ENCODE results near the gene NANP. TPM values are rescaled to one million over a fixed set of nuclear protein-coding genes. Genes with fewer than 3 reads are reported as not detected.
"Not testable (repeated sequence)": the region's sequence is repeated elsewhere in the genome, so short reads cannot be mapped to it uniquely, and the experiment has no call there.

The NANP gene
- polyA plus RNA-seq, 1 of the 3 experiments (the other 2 are of a cell fraction), result 1.9 TPM

GRCh38 chr20:25632940-25633790, 9.4 kb upstream of the NANP start:
- no peaks in the 10 kb centered on the region for H3K27me3 ChIP-seq (ENCODE audit: insufficient read depth)
- no peak for TF ChIP-seq TAF1 (IDR thresholded peaks at IDR 0.05; ENCODE audit: borderline replicate concordance, low read depth, low read length)
- H3F3A ChIP-seq (replicated peaks; ENCODE audit: insufficient read depth), result no peaks in the 10 kb centered on the region
- POLR2A ChIA-PET, result no interaction called here
- no peak overlapping the region for H3K9ac ChIP-seq
- WGBS (ENCODE audit: low lambda C conversion rate), result 78% methylated on average over 5 of the region's 5 CpGs
- H3K9me2 ChIP-seq, result no peaks in the 10 kb centered on the region
- H3K4me2 ChIP-seq, result no peak overlapping the region
- no peaks in the 10 kb centered on the region for H3K79me2 ChIP-seq (ENCODE audit: insufficient read depth)
- H4K20me1 ChIP-seq (ENCODE audit: insufficient read depth), result no peaks in the 10 kb centered on the region
- CTCF ChIA-PET, result no interaction called here
- H3K9me3 ChIP-seq, result peaks cover 4% of the 10 kb centered on the region; the same call in 1 of the 2 replicates
- no peak overlapping the region for H3K27ac ChIP-seq (ENCODE audit: low read depth in 2 of 2, low read length in 1 of 2)
- peaks cover 3 to 8% of the 10 kb centered on the region in 2 experiments for H3K36me3 ChIP-seq (replicated peaks in 1 of 2; ENCODE audit: control insufficient read depth in 1 of 2, insufficient read depth in 2 of 2, low read length in 1 of 2)
- no peaks in the 10 kb centered on the region for H3K4me1 ChIP-seq (ENCODE audit: control insufficient read depth in 1 of 2, insufficient read depth in 2 of 2, low read depth in 1 of 2, low read length in 1 of 2)
- H2AFZ ChIP-seq (ENCODE audit: low read depth), result no peak overlapping the region
- no peak overlapping the region for H3K4me3 ChIP-seq (ENCODE audit: low read depth in 2 of 2, low read length in 1 of 2)
- no peak for DNase-seq

DNA sequence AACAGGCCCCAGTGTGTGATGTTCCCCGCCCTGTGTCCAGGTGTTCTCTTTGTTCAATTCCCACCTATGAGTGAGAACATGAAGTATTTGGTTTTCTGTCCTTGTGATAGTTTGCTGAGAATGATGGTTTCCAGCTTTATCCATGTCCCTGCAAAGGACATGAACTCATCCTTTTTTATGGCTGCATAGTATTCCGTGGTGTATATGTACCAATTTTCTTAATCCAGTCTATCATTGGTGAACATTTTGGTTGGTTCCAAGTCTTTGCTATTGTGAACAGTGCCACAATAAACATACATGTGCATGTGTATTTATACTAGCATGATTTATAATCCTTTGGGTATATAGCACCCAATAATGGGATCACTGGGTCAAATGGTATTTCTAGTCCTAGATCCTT, 6.8 kb upstream of the NANP start:
- DNase-seq; H3K9me2 ChIP-seq; POLR2A ChIA-PET; H3K79me2 ChIP-seq (ENCODE audit: insufficient read depth); H3F3A ChIP-seq (replicated peaks; ENCODE audit: insufficient read depth); H3K9me3 ChIP-seq; H3K27ac ChIP-seq (ENCODE audit: low read depth in 2 of 2, low read length in 1 of 2); CTCF ChIA-PET; H3K9ac ChIP-seq; H3K4me3 ChIP-seq (ENCODE audit: low read depth in 2 of 2, low read length in 1 of 2); H3K4me1 ChIP-seq (ENCODE audit: control insufficient read depth in 1 of 2, insufficient read depth in 2 of 2, low read depth in 1 of 2, low read length in 1 of 2); H3K4me2 ChIP-seq; H3K27me3 ChIP-seq (ENCODE audit: insufficient read depth); H4K20me1 ChIP-seq (ENCODE audit: insufficient read depth); H3K36me3 ChIP-seq (replicated peaks in 1 of 2; ENCODE audit: control insufficient read depth in 1 of 2, insufficient read depth in 2 of 2, low read length in 1 of 2); H2AFZ ChIP-seq (ENCODE audit: low read depth): not testable (repeated sequence)
- WGBS (ENCODE audit: low lambda C conversion rate), result 90% methylated on average over 2 of the region's 2 CpGs

DNA sequence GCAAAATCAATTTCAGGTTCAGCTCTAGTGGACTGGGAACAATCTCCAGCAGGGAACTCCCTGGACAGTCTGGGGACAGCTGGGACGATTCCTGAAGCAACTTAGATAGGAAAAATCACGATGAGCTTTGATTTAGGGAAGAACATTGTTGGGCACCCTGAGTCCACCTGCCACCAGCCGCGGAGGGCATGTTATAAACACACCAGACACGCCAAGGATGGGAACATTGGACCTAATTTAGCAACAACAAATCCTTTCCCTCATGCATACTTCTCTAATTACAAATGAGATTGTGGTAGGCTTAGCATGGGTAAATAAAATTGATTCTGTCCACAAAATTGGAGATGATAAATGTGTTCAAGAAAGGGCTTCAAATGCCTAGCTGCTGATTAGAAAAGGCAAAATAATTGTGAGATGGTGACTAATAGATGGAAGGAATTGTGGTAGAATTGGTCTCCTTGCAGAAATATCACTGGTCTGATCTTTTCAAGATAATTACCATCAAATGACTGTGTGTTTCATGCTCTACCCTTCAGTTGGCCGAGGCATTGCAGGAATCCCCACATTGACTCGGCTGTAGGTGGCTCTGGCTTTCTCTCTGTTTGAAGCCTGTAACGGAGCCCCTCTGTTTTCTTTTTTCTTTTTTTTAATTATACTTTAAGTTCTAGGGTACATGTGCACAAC, 6.1 kb upstream of the NANP start:
- DNase-seq, result no peak
- Histone ChIP-seq H2AFZ (ENCODE audit: low read depth) (no peak overlapping the region), H3K9me3 (no peaks in the 10 kb centered on the region), H3K4me3 (ENCODE audit: low read depth in 2 of 2, low read length in 1 of 2) (no peak overlapping the region), H3K9me2 (no peaks in the 10 kb centered on the region), H3K4me2 (no peak overlapping the region), H3K27me3 (ENCODE audit: insufficient read depth) (no peaks in the 10 kb centered on the region), H3K79me2 (ENCODE audit: insufficient read depth) (no peaks in the 10 kb centered on the region; the same call in 1 of the 2 replicates), H4K20me1 (ENCODE audit: insufficient read depth) (no peaks in the 10 kb centered on the region), H3K9ac (no peak overlapping the region), H3F3A (replicated peaks; ENCODE audit: insufficient read depth) (no peaks in the 10 kb centered on the region), H3K36me3 (replicated peaks in 1 of 2; ENCODE audit: control insufficient read depth in 1 of 2, insufficient read depth in 2 of 2, low read length in 1 of 2) (no peaks in the 10 kb centered on the region), H3K27ac (ENCODE audit: low read depth in 2 of 2, low read length in 1 of 2) (no peak overlapping the region), H3K4me1 (ENCODE audit: control insufficient read depth in 1 of 2, insufficient read depth in 2 of 2, low read depth in 1 of 2, low read length in 1 of 2) (no peaks in the 10 kb centered on the region)
- WGBS (ENCODE audit: low lambda C conversion rate), result 56% methylated on average over 8 of the region's 8 CpGs
- ChIA-PET CTCF (no interaction called here), POLR2A (no interaction called here)
- no peak for TF ChIP-seq SMC3 (IDR thresholded peaks at IDR 0.05; ENCODE audit: low read depth, low read length)
- TF ChIP-seq, protein P1, sequence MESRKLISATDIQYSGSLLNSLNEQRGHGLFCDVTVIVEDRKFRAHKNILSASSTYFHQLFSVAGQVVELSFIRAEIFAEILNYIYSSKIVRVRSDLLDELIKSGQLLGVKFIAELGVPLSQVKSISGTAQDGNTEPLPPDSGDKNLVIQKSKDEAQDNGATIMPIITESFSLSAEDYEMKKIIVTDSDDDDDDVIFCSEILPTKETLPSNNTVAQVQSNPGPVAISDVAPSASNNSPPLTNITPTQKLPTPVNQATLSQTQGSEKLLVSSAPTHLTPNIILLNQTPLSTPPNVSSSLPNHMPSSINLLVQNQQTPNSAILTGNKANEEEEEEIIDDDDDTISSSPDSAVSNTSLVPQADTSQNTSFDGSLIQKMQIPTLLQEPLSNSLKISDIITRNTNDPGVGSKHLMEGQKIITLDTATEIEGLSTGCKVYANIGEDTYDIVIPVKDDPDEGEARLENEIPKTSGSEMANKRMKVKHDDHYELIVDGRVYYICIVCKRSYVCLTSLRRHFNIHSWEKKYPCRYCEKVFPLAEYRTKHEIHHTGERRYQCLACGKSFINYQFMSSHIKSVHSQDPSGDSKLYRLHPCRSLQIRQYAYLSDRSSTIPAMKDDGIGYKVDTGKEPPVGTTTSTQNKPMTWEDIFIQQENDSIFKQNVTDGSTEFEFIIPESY (IDR thresholded peaks at IDR 0.05; ENCODE audit: borderline replicate concordance, low read depth), result no peak
- TF ChIP-seq, protein P2, sequence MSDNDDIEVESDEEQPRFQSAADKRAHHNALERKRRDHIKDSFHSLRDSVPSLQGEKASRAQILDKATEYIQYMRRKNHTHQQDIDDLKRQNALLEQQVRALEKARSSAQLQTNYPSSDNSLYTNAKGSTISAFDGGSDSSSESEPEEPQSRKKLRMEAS (IDR thresholded peaks at IDR 0.05; ENCODE audit: low read depth), result no peak
- TF ChIP-seq, protein P3, sequence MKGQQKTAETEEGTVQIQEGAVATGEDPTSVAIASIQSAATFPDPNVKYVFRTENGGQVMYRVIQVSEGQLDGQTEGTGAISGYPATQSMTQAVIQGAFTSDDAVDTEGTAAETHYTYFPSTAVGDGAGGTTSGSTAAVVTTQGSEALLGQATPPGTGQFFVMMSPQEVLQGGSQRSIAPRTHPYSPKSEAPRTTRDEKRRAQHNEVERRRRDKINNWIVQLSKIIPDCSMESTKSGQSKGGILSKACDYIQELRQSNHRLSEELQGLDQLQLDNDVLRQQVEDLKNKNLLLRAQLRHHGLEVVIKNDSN (IDR thresholded peaks at IDR 0.05; ENCODE audit: borderline replicate concordance, low read depth), result no peak
- no peak for TF ChIP-seq FOSL2 (IDR thresholded peaks at IDR 0.05; ENCODE audit: borderline replicate concordance, low read depth)
- TF ChIP-seq RAD21 (IDR thresholded peaks at IDR 0.05; ENCODE audit: low read length), result no peak
- TF ChIP-seq, protein P4, sequence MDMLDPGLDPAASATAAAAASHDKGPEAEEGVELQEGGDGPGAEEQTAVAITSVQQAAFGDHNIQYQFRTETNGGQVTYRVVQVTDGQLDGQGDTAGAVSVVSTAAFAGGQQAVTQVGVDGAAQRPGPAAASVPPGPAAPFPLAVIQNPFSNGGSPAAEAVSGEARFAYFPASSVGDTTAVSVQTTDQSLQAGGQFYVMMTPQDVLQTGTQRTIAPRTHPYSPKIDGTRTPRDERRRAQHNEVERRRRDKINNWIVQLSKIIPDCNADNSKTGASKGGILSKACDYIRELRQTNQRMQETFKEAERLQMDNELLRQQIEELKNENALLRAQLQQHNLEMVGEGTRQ (IDR thresholded peaks at IDR 0.05; ENCODE audit: borderline replicate concordance, low read depth, low read length), result no peak
- no peak for TF ChIP-seq REST (IDR thresholded peaks at IDR 0.05; ENCODE audit: low read depth, low read length)
- no peak for TF ChIP-seq TAF1 (IDR thresholded peaks at IDR 0.05; ENCODE audit: borderline replicate concordance, low read depth, low read length)
- no peak for TF ChIP-seq SIN3A (IDR thresholded peaks at IDR 0.05; ENCODE audit: borderline replicate concordance, low read depth, low read length)

All from SK-N-SH (cell line).